ENCODE measurements around the gene ALG12. TPM values are rescaled to one million over a fixed set of nuclear protein-coding genes. Genes with fewer than 3 reads are reported as not detected.

The ALG12 gene
- polyA plus RNA-seq, 3 donors: 7.2 to 9.5 (median 9.0) TPM

DNA sequence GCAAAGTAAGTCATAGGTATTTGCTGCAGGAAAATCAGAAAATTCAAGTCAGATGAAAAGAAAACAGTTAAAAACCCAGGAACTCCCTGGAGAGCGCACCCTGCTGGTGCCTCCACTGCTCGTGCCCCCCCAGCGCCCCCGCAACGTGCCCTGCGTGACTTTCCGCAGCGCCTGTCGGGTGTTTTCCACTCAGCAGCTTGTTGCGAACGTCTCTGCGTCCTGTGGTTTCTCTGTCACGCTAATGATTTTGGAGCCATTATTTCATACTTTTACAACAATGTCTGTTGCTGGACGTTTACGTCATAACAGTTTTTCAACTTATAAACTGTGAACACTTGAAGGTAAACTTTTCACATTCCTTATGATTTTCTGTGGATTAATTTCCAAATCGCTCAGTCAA is 5.2 kb upstream of the ALG12 start:
- WGBS (ENCODE audit: insufficient coverage): 68% methylated on average over 14 of the region's 16 CpGs

DNA sequence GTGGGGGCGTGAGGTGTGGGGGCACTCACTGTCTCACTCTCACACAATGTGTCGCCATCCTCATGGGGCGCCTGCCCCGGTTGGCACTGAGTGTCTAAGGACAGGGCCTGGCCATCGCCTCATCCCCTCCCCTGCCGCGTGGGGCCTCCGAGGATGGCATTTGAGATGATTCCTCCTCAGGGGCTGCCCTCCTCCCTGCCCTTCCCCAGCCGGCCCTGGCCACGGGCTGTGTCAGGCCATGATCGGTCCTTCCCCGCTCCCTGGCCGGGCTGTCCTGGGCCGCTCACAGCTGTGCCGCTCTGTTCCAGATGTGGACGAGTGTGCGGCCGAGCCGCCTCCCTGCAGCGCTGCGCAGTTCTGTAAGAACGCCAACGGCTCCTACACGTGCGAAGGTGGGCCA is 4.7 kb upstream of the ALG12 start:
- Histone ChIP-seq H2AFZ (ENCODE audit: insufficient read depth, low read depth, low read length, poor library complexity, severe bottlenecking) (no peak overlapping the region), H3K4me1 (ENCODE audit: control insufficient read depth in 1 of 2, insufficient read depth in 2 of 2, low read length in 2 of 2) (peaks cover 22 to 25% of the 10 kb centered on the region in 2 donors), H3K27me3 (ENCODE audit: control insufficient read depth in 2 of 2, insufficient read depth in 2 of 2, low read length in 2 of 2) (no peaks in the 10 kb centered on the region), H3K79me2 (ENCODE audit: insufficient read depth, low read length) (peaks cover 7% of the 10 kb centered on the region), H3K9me3 (replicated peaks in 1 of 2; ENCODE audit: control insufficient read depth in 1 of 2, insufficient read depth in 1 of 2, low read length in 2 of 2) (no peaks in the 10 kb centered on the region), H3K4me3 (replicated peaks in 1 of 3; ENCODE audit: low read depth in 2 of 3, low read length in 3 of 3) (no peak overlapping the region), H4K20me1 (ENCODE audit: insufficient read depth, low read length) (no peaks in the 10 kb centered on the region), H3K36me3 (replicated peaks in 1 of 2; ENCODE audit: control insufficient read depth in 1 of 2, insufficient read depth in 2 of 2, low read length in 2 of 2) (peaks cover 2 to 19% of the 10 kb centered on the region in 2 donors), H3K9ac (ENCODE audit: insufficient read depth, low read length, poor library complexity, severe bottlenecking) (no peak overlapping the region), H3K27ac (ENCODE audit: low read depth in 1 of 2, low read length in 2 of 2) (no peak overlapping the region), H3K4me2 (replicated peaks; ENCODE audit: extremely low read depth, low read length, poor library complexity, severe bottlenecking) (no peak overlapping the region)
- WGBS (ENCODE audit: insufficient coverage): 94% methylated on average over 18 of the region's 25 CpGs
- Mint-ChIP-seq H3K27ac (peak overlapping the region in 1 of 7 donors; percentile 41), H3K9me3 (no peaks in the 10 kb centered on the region), H3K4me1 (peaks cover 24% of the 10 kb centered on the region), H3K27me3 (ENCODE audit: low read depth in 3 of 3) (peaks cover 1 to 6% (median 2%) of the 10 kb centered on the region in 3 donors), H3K4me3 (no peak overlapping the region), H3K36me3 (peaks cover 32 to 45% of the 10 kb centered on the region in 2 donors)
- TF ChIP-seq, protein P1, sequence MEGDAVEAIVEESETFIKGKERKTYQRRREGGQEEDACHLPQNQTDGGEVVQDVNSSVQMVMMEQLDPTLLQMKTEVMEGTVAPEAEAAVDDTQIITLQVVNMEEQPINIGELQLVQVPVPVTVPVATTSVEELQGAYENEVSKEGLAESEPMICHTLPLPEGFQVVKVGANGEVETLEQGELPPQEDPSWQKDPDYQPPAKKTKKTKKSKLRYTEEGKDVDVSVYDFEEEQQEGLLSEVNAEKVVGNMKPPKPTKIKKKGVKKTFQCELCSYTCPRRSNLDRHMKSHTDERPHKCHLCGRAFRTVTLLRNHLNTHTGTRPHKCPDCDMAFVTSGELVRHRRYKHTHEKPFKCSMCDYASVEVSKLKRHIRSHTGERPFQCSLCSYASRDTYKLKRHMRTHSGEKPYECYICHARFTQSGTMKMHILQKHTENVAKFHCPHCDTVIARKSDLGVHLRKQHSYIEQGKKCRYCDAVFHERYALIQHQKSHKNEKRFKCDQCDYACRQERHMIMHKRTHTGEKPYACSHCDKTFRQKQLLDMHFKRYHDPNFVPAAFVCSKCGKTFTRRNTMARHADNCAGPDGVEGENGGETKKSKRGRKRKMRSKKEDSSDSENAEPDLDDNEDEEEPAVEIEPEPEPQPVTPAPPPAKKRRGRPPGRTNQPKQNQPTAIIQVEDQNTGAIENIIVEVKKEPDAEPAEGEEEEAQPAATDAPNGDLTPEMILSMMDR (IDR thresholded peaks at IDR 0.05): no peak
- DNase-seq: no peak
- intact Hi-C loops (cut with micrococcal nuclease): loop anchor here in 1 of 2 donors (10.0 kb wide), 1 partner anchor 282 kb away; the partner anchor contains the start of gene SELENOO

More for the DNA sequence above, 5.2 kb upstream of the ALG12 start:
- Histone ChIP-seq H3K4me3 (replicated peaks in 1 of 3; ENCODE audit: low read depth in 2 of 3, low read length in 3 of 3) (no peak overlapping the region), H3K4me1 (ENCODE audit: control insufficient read depth in 1 of 2, insufficient read depth in 2 of 2, low read length in 2 of 2) (peaks cover 22 to 24% of the 10 kb centered on the region in 2 donors), H3K9me3 (replicated peaks in 1 of 2; ENCODE audit: control insufficient read depth in 1 of 2, insufficient read depth in 1 of 2, low read length in 2 of 2) (no peaks in the 10 kb centered on the region), H2AFZ (ENCODE audit: insufficient read depth, low read depth, low read length, poor library complexity, severe bottlenecking) (no peak overlapping the region), H3K9ac (ENCODE audit: insufficient read depth, low read length, poor library complexity, severe bottlenecking) (no peak overlapping the region), H3K27me3 (ENCODE audit: control insufficient read depth in 2 of 2, insufficient read depth in 2 of 2, low read length in 2 of 2) (no peaks in the 10 kb centered on the region), H3K27ac (ENCODE audit: low read depth in 1 of 2, low read length in 2 of 2) (no peak overlapping the region), H3K4me2 (replicated peaks; ENCODE audit: extremely low read depth, low read length, poor library complexity, severe bottlenecking) (no peak overlapping the region), H3K36me3 (replicated peaks in 1 of 2; ENCODE audit: control insufficient read depth in 1 of 2, insufficient read depth in 2 of 2, low read length in 2 of 2) (peaks cover 2 to 19% of the 10 kb centered on the region in 2 donors), H4K20me1 (ENCODE audit: insufficient read depth, low read length) (no peaks in the 10 kb centered on the region), H3K79me2 (ENCODE audit: insufficient read depth, low read length) (peaks cover 6% of the 10 kb centered on the region)
- intact Hi-C loops (cut with micrococcal nuclease): loop anchor here in 1 of 2 donors (10.0 kb wide), 1 partner anchor 281 kb away; the partner anchor contains the start of gene SELENOO
- H3K36me3 Mint-ChIP-seq: peaks cover 32 to 45% of the 10 kb centered on the region in 2 donors
- TF ChIP-seq, protein P1 (IDR thresholded peaks at IDR 0.05): no peak
- peaks cover 2 to 6% (median 3%) of the 10 kb centered on the region in 3 donors for H3K27me3 Mint-ChIP-seq (ENCODE audit: low read depth in 3 of 3)
- H3K4me1 Mint-ChIP-seq: peaks cover 24% of the 10 kb centered on the region
- no peak overlapping the region for H3K27ac Mint-ChIP-seq
- no peak for DNase-seq
- H3K9me3 Mint-ChIP-seq: no peaks in the 10 kb centered on the region
- no peak overlapping the region for H3K4me3 Mint-ChIP-seq

Data from CD14-positive monocyte (primary cell).